Liver (tissue), 9 donors: Measurements from ENCODE around the gene GSPT1. TPM values are rescaled to one million over a fixed set of nuclear protein-coding genes. Genes with fewer than 3 reads are reported as not detected.

Experiments used
- DNase-seq: peaks from one replicate; pipeline ENCODE4 v3.0.0-alpha.2; 2017; ENCODE audit warnings: low spot score
- H3K27ac ChIP-seq, 2 donors: one replicate each; pipeline ENCODE4 v1.7.0; 2013; ENCODE audit warnings: inconsistent platforms in 2 of 2, low read length in 2 of 2, control low read depth in 1 of 2, low read depth in 1 of 2, mild to moderate bottlenecking in 1 of 2
- H3K27me3 ChIP-seq, 4 donors: one replicate each; pipeline versions ENCODE4 v1.6.1 to v1.7.0; 2013; ENCODE audit warnings: low read length in 3 of 4, inconsistent platforms in 1 of 4, mild to moderate bottlenecking in 1 of 4, moderate library complexity in 1 of 4; ENCODE audit not compliant: control insufficient read depth in 4 of 4, insufficient read depth in 4 of 4
- H3K36me3 ChIP-seq, 4 donors: one replicate each; pipeline versions ENCODE4 v1.6.1 to v1.7.0; 2013; ENCODE audit warnings: low read length in 3 of 4, mild to moderate bottlenecking in 3 of 4, low read depth in 1 of 4, moderate library complexity in 1 of 4; ENCODE audit not compliant: control insufficient read depth in 4 of 4, insufficient read depth in 3 of 4
- H3K4me1 ChIP-seq, 4 donors: one replicate each; pipeline versions ENCODE4 v1.6.1 to v1.7.0; 2013; ENCODE audit warnings: low read length in 3 of 4, mild to moderate bottlenecking in 3 of 4, moderate library complexity in 1 of 4; ENCODE audit not compliant: control insufficient read depth in 4 of 4, insufficient read depth in 4 of 4
- H3K4me3 ChIP-seq, 3 donors: one replicate each; pipeline versions ENCODE4 v1.6.1 to v1.7.0; 2013; ENCODE audit warnings: low read length in 3 of 3, control low read depth in 1 of 3, low read depth in 1 of 3, mild to moderate bottlenecking in 1 of 3
- H3K9ac ChIP-seq, 2 donors: one replicate each; pipeline ENCODE4 v1.7.0; 2013; ENCODE audit warnings: low read length in 2 of 2, mild to moderate bottlenecking in 2 of 2, moderate library complexity in 2 of 2, control low read depth in 1 of 2, low read depth in 1 of 2
- H3K9me3 ChIP-seq, 4 donors: one replicate each; pipeline versions ENCODE4 v1.6.1 to v1.7.0; 2013; ENCODE audit warnings: low read length in 3 of 4; ENCODE audit not compliant: control insufficient read depth in 4 of 4
- EGR1 ChIP-seq, 2 donors: IDR thresholded peaks; 2 replicates each; pipeline ENCODE4 v1.6.1; 2016 to 2018; ENCODE audit warnings: antibody characterized with exemption in 2 of 2, low read depth in 2 of 2
- FOXA1 ChIP-seq: IDR thresholded peaks from 2 replicates; pipeline ENCODE4 v1.6.1; 2016; ENCODE audit warnings: antibody characterized with exemption
- FOXA2 ChIP-seq: IDR thresholded peaks from 2 replicates; pipeline ENCODE4 v1.6.1; 2016; ENCODE audit warnings: antibody characterized with exemption
- GABPA ChIP-seq, 2 donors: IDR thresholded peaks in 1 of 2; conservative IDR thresholded peaks in 1 of 2; 2 replicates each; pipeline ENCODE4 v1.6.1; 2016; ENCODE audit warnings: antibody characterized with exemption in 2 of 2, mild to moderate bottlenecking in 1 of 2, moderate library complexity in 1 of 2
- HNF4A ChIP-seq, 2 donors: conservative IDR thresholded peaks; 2 replicates each; pipeline ENCODE4 v1.6.1; 2016; ENCODE audit warnings: antibody characterized with exemption in 2 of 2, mild to moderate bottlenecking in 2 of 2
- HNF4G ChIP-seq: IDR thresholded peaks from 2 replicates; pipeline ENCODE4 v1.6.1; 2016; ENCODE audit warnings: antibody characterized with exemption
- JUND ChIP-seq, 2 donors: IDR thresholded peaks; 2 replicates each; pipeline ENCODE4 v1.6.1; 2016; ENCODE audit warnings: antibody characterized with exemption in 2 of 2
- MAX ChIP-seq: IDR thresholded peaks from 2 replicates; pipeline ENCODE4 v1.6.1; 2016; ENCODE audit warnings: antibody characterized with exemption
- NR2F2 ChIP-seq: IDR thresholded peaks from 2 replicates; pipeline ENCODE4 v1.6.1; 2016; ENCODE audit warnings: antibody characterized with exemption
- RAD21 ChIP-seq, 2 donors: IDR thresholded peaks; 2 replicates each; pipeline ENCODE4 v1.6.1; 2016; ENCODE audit warnings: antibody characterized with exemption in 2 of 2, mild to moderate bottlenecking in 2 of 2
- RXRA ChIP-seq, 2 donors: IDR thresholded peaks; 2 replicates each; pipeline ENCODE4 v1.6.1; 2017 to 2018; ENCODE audit warnings: antibody characterized with exemption in 2 of 2, mild to moderate bottlenecking in 1 of 2
- SP1 ChIP-seq: IDR thresholded peaks from 2 replicates; pipeline ENCODE4 v1.6.1; 2018; ENCODE audit warnings: antibody characterized with exemption, mild to moderate bottlenecking
- YY1 ChIP-seq: IDR thresholded peaks from 2 replicates; pipeline ENCODE4 v1.6.1; 2016; ENCODE audit warnings: antibody characterized with exemption, mild to moderate bottlenecking
- WGBS: extraction: QIAGEN DNeasy Blood & Tissue Kit; methylation state at CpG from one replicate; pipeline ENCODE4 v1.1.7; 2013; 5-methylcytosine and 5-hydroxymethylcytosine counted together
- polyA plus RNA-seq, 2 donors: library from polyadenylated mRNA; stranded (reverse) in 1 of 2; unstranded in 1 of 2; fragments of 200-250 nt in 1 of 2; fragments of >200 nt in 1 of 2; fragmentation: Nextera tagmentation in 1 of 2; extraction: Ambion mirVana in 1 of 2; gene quantifications; one replicate each; pipeline versions ENCODE4 v1.2.1 to v1.2.3, GENCODE V29; 2013 to 2015
- total RNA-seq, 2 donors: library from RNA; depleted of rRNA; stranded (reverse); fragments of >200 nt; gene quantifications; one replicate each; pipeline ENCODE4 v1.2.3, GENCODE V29; 2014
- TF ChIP-seq, protein P1 (sequence below): fragments of 150-350 bp; IDR thresholded peaks from 2 replicates; pipeline ENCODE4 v1.5.1; 2017; ENCODE audit warnings: improper control_type of control experiment, low read depth, low read length; ENCODE audit not compliant: missing input control
- TF ChIP-seq, protein P2 (sequence below): IDR thresholded peaks from 2 replicates; pipeline ENCODE4 v1.6.1; 2016; ENCODE audit warnings: antibody characterized with exemption
- TF ChIP-seq, protein P3 (sequence below): IDR thresholded peaks from 2 replicates; pipeline ENCODE4 v1.6.1; 2016; ENCODE audit warnings: antibody characterized with exemption
- TF ChIP-seq, protein P4 (sequence below): IDR thresholded peaks from 2 replicates; pipeline ENCODE4 v1.6.1; 2016; ENCODE audit warnings: antibody characterized with exemption, mild to moderate bottlenecking
- donor health status: healthy.
- donor health status: healthy.
- donor health status: healthy.
- donor health status: healthy.
- donor health status: healthy.

Gene GSPT1
- total and polyA plus RNA-seq, 4 donors: 24.2 to 67.6 (median 41.9) TPM

GRCh38 chr16:11903906-11904305 is 11.8 kb downstream of the GSPT1 start:
- TF ChIP-seq GABPA (IDR thresholded peaks at IDR 0.05 in 1 of 2, conservative IDR thresholded peaks at IDR 0.05 in 1 of 2) (no peak), YY1 (no peak), HNF4A (conservative IDR thresholded peaks at IDR 0.05) (no peak), EGR1 (IDR thresholded peaks at IDR 0.05; ENCODE audit: low read depth in 2 of 2) (no peak), NR2F2 (no peak), JUND (IDR thresholded peaks at IDR 0.05) (no peak), RXRA (IDR thresholded peaks at IDR 0.05) (no peak)
- TF ChIP-seq, protein P1, sequence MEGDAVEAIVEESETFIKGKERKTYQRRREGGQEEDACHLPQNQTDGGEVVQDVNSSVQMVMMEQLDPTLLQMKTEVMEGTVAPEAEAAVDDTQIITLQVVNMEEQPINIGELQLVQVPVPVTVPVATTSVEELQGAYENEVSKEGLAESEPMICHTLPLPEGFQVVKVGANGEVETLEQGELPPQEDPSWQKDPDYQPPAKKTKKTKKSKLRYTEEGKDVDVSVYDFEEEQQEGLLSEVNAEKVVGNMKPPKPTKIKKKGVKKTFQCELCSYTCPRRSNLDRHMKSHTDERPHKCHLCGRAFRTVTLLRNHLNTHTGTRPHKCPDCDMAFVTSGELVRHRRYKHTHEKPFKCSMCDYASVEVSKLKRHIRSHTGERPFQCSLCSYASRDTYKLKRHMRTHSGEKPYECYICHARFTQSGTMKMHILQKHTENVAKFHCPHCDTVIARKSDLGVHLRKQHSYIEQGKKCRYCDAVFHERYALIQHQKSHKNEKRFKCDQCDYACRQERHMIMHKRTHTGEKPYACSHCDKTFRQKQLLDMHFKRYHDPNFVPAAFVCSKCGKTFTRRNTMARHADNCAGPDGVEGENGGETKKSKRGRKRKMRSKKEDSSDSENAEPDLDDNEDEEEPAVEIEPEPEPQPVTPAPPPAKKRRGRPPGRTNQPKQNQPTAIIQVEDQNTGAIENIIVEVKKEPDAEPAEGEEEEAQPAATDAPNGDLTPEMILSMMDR: no peak
- WGBS: 95% methylated on average over 6 of the region's 6 CpGs
- no peaks in the 10 kb centered on the region for H3K27me3 ChIP-seq
- no peaks in the 10 kb centered on the region for H3K36me3 ChIP-seq
- H3K27ac ChIP-seq: no peak overlapping the region
- H3K4me3 ChIP-seq: no peak overlapping the region
- H3K9me3 ChIP-seq: no peaks in the 10 kb centered on the region
- H3K9ac ChIP-seq: no peak overlapping the region
- no peak for DNase-seq
- H3K4me1 ChIP-seq: peaks cover 0 to 4% (median 2%) of the 10 kb centered on the region in 4 donors

DNA sequence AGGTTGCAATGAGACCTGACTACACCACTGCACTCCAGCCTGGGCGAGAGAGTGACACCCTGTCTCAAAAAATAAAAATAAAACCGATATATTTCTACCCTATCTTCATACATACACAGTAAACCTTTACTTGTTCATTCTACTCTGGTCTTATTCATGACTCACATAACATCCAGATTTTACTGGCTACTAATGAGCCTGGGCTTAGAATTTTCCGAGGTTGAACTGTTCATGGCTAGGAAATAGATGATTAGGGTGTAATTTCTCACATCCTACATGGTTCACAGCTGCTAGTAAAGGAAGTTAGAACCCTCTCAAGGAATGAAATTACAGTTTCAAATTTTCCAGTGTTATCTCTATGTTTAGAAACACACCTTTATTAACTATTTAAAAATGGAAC is 14.7 kb downstream of the GSPT1 start:
- WGBS: 84% methylated on average over 3 of the region's 3 CpGs
- Histone ChIP-seq H3K9me3 (no peaks in the 10 kb centered on the region), H3K4me1 (peaks cover 0 to 7% (median 3%) of the 10 kb centered on the region in 4 donors), H3K27ac (no peak overlapping the region), H3K27me3 (no peaks in the 10 kb centered on the region), H3K9ac (no peak overlapping the region), H3K36me3 (peaks cover 0 to 4% (median under 1%) of the 10 kb centered on the region in 4 donors), H3K4me3 (no peak overlapping the region)
- TF ChIP-seq, protein P2, sequence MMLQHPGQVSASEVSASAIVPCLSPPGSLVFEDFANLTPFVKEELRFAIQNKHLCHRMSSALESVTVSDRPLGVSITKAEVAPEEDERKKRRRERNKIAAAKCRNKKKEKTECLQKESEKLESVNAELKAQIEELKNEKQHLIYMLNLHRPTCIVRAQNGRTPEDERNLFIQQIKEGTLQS: no peak
- TF ChIP-seq FOXA2: no peak
- TF ChIP-seq MAX: no peak
- no peak for TF ChIP-seq YY1
- no peak for TF ChIP-seq GABPA (IDR thresholded peaks at IDR 0.05 in 1 of 2, conservative IDR thresholded peaks at IDR 0.05 in 1 of 2)
- no peak for TF ChIP-seq NR2F2
- no peak for TF ChIP-seq HNF4G
- TF ChIP-seq HNF4A (conservative IDR thresholded peaks at IDR 0.05): no peak
- DNase-seq: no peak

- Histone ChIP-seq H3K9me3 (no peaks in the 10 kb centered on the region), H3K27ac (no peak overlapping the region), H3K9ac (no peak overlapping the region), H3K36me3 (peaks cover 4 to 24% (median 17%) of the 10 kb centered on the region in 4 donors), H3K4me3 (no peak overlapping the region), H3K27me3 (no peaks in the 10 kb centered on the region), H3K4me1 (peaks cover 0 to 9% (median 2%) of the 10 kb centered on the region in 4 donors)
- WGBS: 95% methylated on average over 5 of the region's 5 CpGs
- no peak for DNase-seq
- TF ChIP-seq, protein P3, sequence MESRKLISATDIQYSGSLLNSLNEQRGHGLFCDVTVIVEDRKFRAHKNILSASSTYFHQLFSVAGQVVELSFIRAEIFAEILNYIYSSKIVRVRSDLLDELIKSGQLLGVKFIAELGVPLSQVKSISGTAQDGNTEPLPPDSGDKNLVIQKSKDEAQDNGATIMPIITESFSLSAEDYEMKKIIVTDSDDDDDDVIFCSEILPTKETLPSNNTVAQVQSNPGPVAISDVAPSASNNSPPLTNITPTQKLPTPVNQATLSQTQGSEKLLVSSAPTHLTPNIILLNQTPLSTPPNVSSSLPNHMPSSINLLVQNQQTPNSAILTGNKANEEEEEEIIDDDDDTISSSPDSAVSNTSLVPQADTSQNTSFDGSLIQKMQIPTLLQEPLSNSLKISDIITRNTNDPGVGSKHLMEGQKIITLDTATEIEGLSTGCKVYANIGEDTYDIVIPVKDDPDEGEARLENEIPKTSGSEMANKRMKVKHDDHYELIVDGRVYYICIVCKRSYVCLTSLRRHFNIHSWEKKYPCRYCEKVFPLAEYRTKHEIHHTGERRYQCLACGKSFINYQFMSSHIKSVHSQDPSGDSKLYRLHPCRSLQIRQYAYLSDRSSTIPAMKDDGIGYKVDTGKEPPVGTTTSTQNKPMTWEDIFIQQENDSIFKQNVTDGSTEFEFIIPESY: no peak
- TF ChIP-seq, protein P2: no peak
- TF ChIP-seq HNF4A (conservative IDR thresholded peaks at IDR 0.05): no peak
- TF ChIP-seq RXRA (IDR thresholded peaks at IDR 0.05): no peak
- TF ChIP-seq FOXA1: no peak
- TF ChIP-seq YY1: no peak
- no peak for TF ChIP-seq SP1
- TF ChIP-seq, protein P4, sequence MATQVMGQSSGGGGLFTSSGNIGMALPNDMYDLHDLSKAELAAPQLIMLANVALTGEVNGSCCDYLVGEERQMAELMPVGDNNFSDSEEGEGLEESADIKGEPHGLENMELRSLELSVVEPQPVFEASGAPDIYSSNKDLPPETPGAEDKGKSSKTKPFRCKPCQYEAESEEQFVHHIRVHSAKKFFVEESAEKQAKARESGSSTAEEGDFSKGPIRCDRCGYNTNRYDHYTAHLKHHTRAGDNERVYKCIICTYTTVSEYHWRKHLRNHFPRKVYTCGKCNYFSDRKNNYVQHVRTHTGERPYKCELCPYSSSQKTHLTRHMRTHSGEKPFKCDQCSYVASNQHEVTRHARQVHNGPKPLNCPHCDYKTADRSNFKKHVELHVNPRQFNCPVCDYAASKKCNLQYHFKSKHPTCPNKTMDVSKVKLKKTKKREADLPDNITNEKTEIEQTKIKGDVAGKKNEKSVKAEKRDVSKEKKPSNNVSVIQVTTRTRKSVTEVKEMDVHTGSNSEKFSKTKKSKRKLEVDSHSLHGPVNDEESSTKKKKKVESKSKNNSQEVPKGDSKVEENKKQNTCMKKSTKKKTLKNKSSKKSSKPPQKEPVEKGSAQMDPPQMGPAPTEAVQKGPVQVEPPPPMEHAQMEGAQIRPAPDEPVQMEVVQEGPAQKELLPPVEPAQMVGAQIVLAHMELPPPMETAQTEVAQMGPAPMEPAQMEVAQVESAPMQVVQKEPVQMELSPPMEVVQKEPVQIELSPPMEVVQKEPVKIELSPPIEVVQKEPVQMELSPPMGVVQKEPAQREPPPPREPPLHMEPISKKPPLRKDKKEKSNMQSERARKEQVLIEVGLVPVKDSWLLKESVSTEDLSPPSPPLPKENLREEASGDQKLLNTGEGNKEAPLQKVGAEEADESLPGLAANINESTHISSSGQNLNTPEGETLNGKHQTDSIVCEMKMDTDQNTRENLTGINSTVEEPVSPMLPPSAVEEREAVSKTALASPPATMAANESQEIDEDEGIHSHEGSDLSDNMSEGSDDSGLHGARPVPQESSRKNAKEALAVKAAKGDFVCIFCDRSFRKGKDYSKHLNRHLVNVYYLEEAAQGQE: no peak
- TF ChIP-seq EGR1 (IDR thresholded peaks at IDR 0.05; ENCODE audit: low read depth in 2 of 2): no peak
- TF ChIP-seq MAX: no peak
- TF ChIP-seq RAD21 (IDR thresholded peaks at IDR 0.05): no peak
- TF ChIP-seq HNF4G: no peak
- TF ChIP-seq FOXA2: no peak
- no peak for TF ChIP-seq GABPA (IDR thresholded peaks at IDR 0.05 in 1 of 2, conservative IDR thresholded peaks at IDR 0.05 in 1 of 2)
Measured at GRCh38 chr16:11896486-11897176, 19.1 kb downstream of the GSPT1 start.
